HCT116 (cell line): ENCODE data around the gene SLC25A45. TPM values are rescaled to one million over a fixed set of nuclear protein-coding genes. Genes with fewer than 3 reads are reported as not detected.
"Not testable (repeated sequence)": the region's sequence is repeated elsewhere in the genome, so short reads cannot be mapped to it uniquely, and the experiment has no call there.

ENCODE experiments used
- ATAC-seq: fragments of 200-7000 bp; cut with Tn5 transposase; 2 replicates; pipeline ENCODE4 v1.9.1; 2020; ENCODE audit warnings: mild to moderate bottlenecking, moderate library complexity
- BruUV-seq: library from RNA; stranded (reverse); fragments of 400-500 nt; replicated peaks from 2 replicates; lab custom pipeline; 2021; lab: Mats Ljungman, UMichigan
- CTCF ChIA-PET: fragments of 300-600 bp; sonication (Branson Sonifier 250); formaldehyde crosslinking; loops from one replicate; lab custom pipeline; 2021; ENCODE audit warnings: antibody characterized with exemption; lab: Charles Lee
- POLR2A ChIA-PET: fragments of 300-600, 350-600 bp; sonication (Branson Sonifier 250); formaldehyde crosslinking; loops from one replicate; lab custom pipeline; 2021; ENCODE audit warnings: antibody characterized with exemption; lab: Charles Lee
- RAD21 ChIA-PET, 2 experiments: fragments of 300-600 bp; sonication (Branson Sonifier 250); formaldehyde crosslinking; loops; one replicate each; lab custom pipeline; 2023; ENCODE audit warnings: low total read pairs in 2 of 2; ENCODE audit not compliant: uncharacterized antibody in 2 of 2, unreplicated experiment in 2 of 2, low non-redundant PET in 1 of 2; lab: Charles Lee
- DNase-seq: peaks from one replicate; pipeline ENCODE4 v3.0.0-alpha.2; 2010; ENCODE audit warnings: low read depth, low spot score
- H2AFZ ChIP-seq: fragments of 200-600 bp; shearing (Covaris generic), sonication (generic); 2 replicates; pipeline ENCODE4 v1.6.1; 2017; ENCODE audit warnings: low read depth, mixed run types, mixed read lengths, antibody characterized with exemption, low read length; ENCODE audit not compliant: poor library complexity, severe bottlenecking
- H3K27ac ChIP-seq: 2 replicates; pipeline ENCODE4 v1.5.1; 2012; ENCODE audit warnings: low read depth, low read length
- H3K27me3 ChIP-seq: fragments of 200-600 bp; sonication (generic); 2 replicates; pipeline ENCODE4 v1.6.1; 2016; ENCODE audit warnings: mixed run types, low read length, mixed read lengths; ENCODE audit not compliant: insufficient read depth
- H3K36me3 ChIP-seq, 2 experiments: fragments of 200-500 bp in 1 of 2; fragments of 200-600 bp in 1 of 2; sonication (Bioruptor generic) in 1 of 2; sonication (generic) in 1 of 2; 2 replicates each; pipeline versions ENCODE4 v1.5.1 to v1.6.1; 2014 to 2016; ENCODE audit warnings: low read length in 2 of 2, inconsistent platforms in 1 of 2, mixed read lengths in 1 of 2, mixed run types in 1 of 2; ENCODE audit not compliant: insufficient read depth in 2 of 2, control insufficient read depth in 1 of 2
- H3K4me1 ChIP-seq, 2 experiments: fragments of 200-600 bp in 1 of 2; sonication (generic) in 1 of 2; 2 replicates each; pipeline versions ENCODE4 v1.5.1 to v1.6.1; 2012 to 2017; ENCODE audit warnings: low read length in 2 of 2, inconsistent platforms in 1 of 2, mild to moderate bottlenecking in 1 of 2, mixed read lengths in 1 of 2, mixed run types in 1 of 2, moderate library complexity in 1 of 2; ENCODE audit not compliant: insufficient read depth in 2 of 2, control insufficient read depth in 1 of 2
- H3K4me2 ChIP-seq: fragments of 200-600 bp; sonication (generic); 2 replicates; pipeline ENCODE4 v1.6.1; 2017; ENCODE audit warnings: mixed run types, low read length, mixed read lengths
- H3K4me3 ChIP-seq, 2 experiments: fragments of 200-600 bp in 1 of 2; sonication (generic) in 1 of 2; replicated peaks in 1 of 2; 2 replicates each; pipeline ENCODE4 v1.5.1; 2011 to 2016; ENCODE audit warnings: low read length in 2 of 2, control low read depth in 1 of 2, low read depth in 1 of 2, mild to moderate bottlenecking in 1 of 2, mixed read lengths in 1 of 2, mixed run types in 1 of 2
- H3K79me2 ChIP-seq: fragments of 200-600 bp; sonication (generic); 2 replicates; pipeline ENCODE4 v1.6.1; 2017; ENCODE audit warnings: mild to moderate bottlenecking, mixed run types, low read length, moderate library complexity, mixed read lengths; ENCODE audit not compliant: insufficient read depth
- H3K9ac ChIP-seq: fragments of 200-600 bp; sonication (generic); 2 replicates; pipeline ENCODE4 v1.6.1; 2016; ENCODE audit warnings: low read length, mixed read lengths
- H3K9me2 ChIP-seq: fragments of 200-600 bp; sonication (generic), shearing (Covaris generic); 2 replicates; pipeline ENCODE4 v1.6.1; 2017; ENCODE audit warnings: mixed run types, mild to moderate bottlenecking, moderate library complexity; ENCODE audit not compliant: insufficient read depth
- H3K9me3 ChIP-seq, 2 experiments: fragments of 200-500 bp in 1 of 2; fragments of 200-600 bp in 1 of 2; sonication (Bioruptor generic) in 1 of 2; sonication (generic) in 1 of 2; 2 replicates each; pipeline ENCODE4 v1.6.1; 2014 to 2017; ENCODE audit warnings: low read length in 2 of 2, mixed read lengths in 2 of 2, inconsistent platforms in 1 of 2, low read depth in 1 of 2, mild to moderate bottlenecking in 1 of 2, mixed run types in 1 of 2, moderate library complexity in 1 of 2; ENCODE audit not compliant: control insufficient read depth in 1 of 2, insufficient read depth in 1 of 2
- H4K20me1 ChIP-seq: fragments of 200-600 bp; sonication (generic), shearing (Covaris generic); 2 replicates; pipeline ENCODE4 v1.6.1; 2017; ENCODE audit warnings: mixed run types, mild to moderate bottlenecking, moderate library complexity; ENCODE audit not compliant: insufficient read depth
- ATF3 ChIP-seq: IDR thresholded peaks from 2 replicates; pipeline ENCODE4 v1.6.1; 2012
- CEBPB ChIP-seq: IDR thresholded peaks from 2 replicates; pipeline ENCODE4 v1.6.1; 2012; ENCODE audit warnings: low read depth
- JUND ChIP-seq: IDR thresholded peaks from 2 replicates; pipeline ENCODE4 v1.6.1; 2012
- MAX ChIP-seq: IDR thresholded peaks from 2 replicates; pipeline ENCODE4 v1.6.1; 2012
- SIN3A ChIP-seq: IDR thresholded peaks from 2 replicates; pipeline ENCODE4 v1.6.1; 2012; ENCODE audit warnings: low read depth
- SP1 ChIP-seq: IDR thresholded peaks from 2 replicates; pipeline ENCODE4 v1.6.1; 2012; ENCODE audit warnings: low read depth
- SRF ChIP-seq: IDR thresholded peaks from 2 replicates; pipeline ENCODE4 v1.6.1; 2012; ENCODE audit warnings: low read depth
- ZFX ChIP-seq: fragments of 450-650 bp; IDR thresholded peaks from 2 replicates; pipeline ENCODE4 v1.6.1; 2017
- intact Hi-C: fragments of 100-400 bp; cut with micrococcal nuclease; formaldehyde crosslinking; loops from 2 replicates; pipeline ENCODE4 v1.10.0; 2022
- total RNA-seq: library from RNA; stranded (reverse); gene quantifications from one replicate; pipeline ENCODE4 v1.2.1, GENCODE V29; 2021; ENCODE audit not compliant: unreplicated experiment

The SLC25A45 gene
- total RNA-seq, 1 experiment from 2014 or later, result 3.9 TPM

- BruUV-seq, result not testable (repeated sequence)
These were observed 30.7 kb upstream of the SLC25A45 start for GRCh38 chr11:65413077-65413664.

GRCh38 chr11:65412271-65413076, 30.0 kb upstream of the SLC25A45 start:
- intact Hi-C loops, result no loop called here
- Histone ChIP-seq H3K9me2 (no peaks in the 10 kb centered on the region), H3K4me1 (peaks cover 13 to 20% of the 10 kb centered on the region in 2 experiments), H2AFZ (no peak overlapping the region), H4K20me1 (no peaks in the 10 kb centered on the region), H3K36me3 (peaks cover 0 to 18% of the 10 kb centered on the region in 2 experiments; a peak in 2 of 4 replicates), H3K9me3 (no peaks in the 10 kb centered on the region), H3K4me2 (no peak overlapping the region), H3K79me2 (no peaks in the 10 kb centered on the region), H3K27ac (no peak overlapping the region), H3K27me3 (no peaks in the 10 kb centered on the region), H3K4me3 (no peak overlapping the region), H3K9ac (no peak overlapping the region)
- TF ChIP-seq SIN3A (no peak), CEBPB (no peak), SP1 (no peak), MAX (no peak), JUND (no peak), ZFX (no peak), ATF3 (no peak), SRF (no peak)
- ATAC-seq (no peak), DNase-seq (no peak)
- ChIA-PET POLR2A (interaction anchor here (0.9 to 1.2 kb wide), 2 partner anchors 86 to 88 kb away, joined by 3 to 4 read pairs; partner anchors contain the start of gene MALAT1), RAD21 (no interaction called here), CTCF (interaction anchor here (1.7 kb wide), 1 partner anchor 59 kb away, joined by 5 read pairs; no protein-coding TSS in a partner anchor)
- BruUV-seq, result no TSS peak

More at GRCh38 chr11:65413077-65413664, 30.7 kb upstream of the SLC25A45 start:
- RAD21 ChIA-PET, H3K9me3 ChIP-seq, H3K27me3 ChIP-seq, DNase-seq, H3K27ac ChIP-seq, H3K4me3 ChIP-seq, ATAC-seq, H2AFZ ChIP-seq, H3K9ac ChIP-seq, H3K79me2 ChIP-seq, H3K4me2 ChIP-seq, intact Hi-C loops, H3K9me2 ChIP-seq, H4K20me1 ChIP-seq: not testable (repeated sequence)
- Histone ChIP-seq H3K36me3 (peaks cover 0 to 15% of the 10 kb centered on the region in 2 experiments; a peak in 2 of 4 replicates), H3K4me1 (peaks cover 20 to 27% of the 10 kb centered on the region in 2 experiments)
- ChIA-PET CTCF (interaction anchor here (1.7 kb wide), 1 partner anchor 58 kb away, joined by 5 read pairs; no protein-coding TSS in a partner anchor), POLR2A (interaction anchor here (0.9 to 1.2 kb wide), 2 partner anchors 86 to 87 kb away, joined by 3 to 4 read pairs; partner anchors contain the start of gene MALAT1)
